Keratinocyte (primary cell): ENCODE results near the gene SHC3. TPM values are rescaled to one million over a fixed set of nuclear protein-coding genes. Genes with fewer than 3 reads are reported as not detected.

ENCODE experiments used
- DNase-seq: peaks from one replicate; pipeline ENCODE4 v3.0.0-alpha.2; 2011; ENCODE audit warnings: low read depth, missing footprints, low spot score
- FAIRE-seq: peaks from 2 replicates; lab custom pipeline; 2011; peaks lifted over from hg19 to GRCh38; lab: Jason Lieb, UNC
- H2AFZ ChIP-seq: 2 replicates; pipeline ENCODE4 v1.6.0; 2012; ENCODE audit warnings: low read length, control low read depth, inconsistent platforms; ENCODE audit not compliant: control insufficient read depth
- H3K27ac ChIP-seq: 2 replicates; pipeline ENCODE4 v1.5.1; 2011; ENCODE audit warnings: low read length; ENCODE audit not compliant: control insufficient read depth, insufficient read depth
- H3K27me3 ChIP-seq: 3 replicates; pipeline ENCODE4 v1.6.0; 2011; ENCODE audit warnings: low read length; ENCODE audit not compliant: control insufficient read depth, insufficient read depth; ENCODE audit errors: extremely low read depth
- H3K36me3 ChIP-seq, 2 experiments: 2 replicates in 1 of 2; 3 replicates in 1 of 2; pipeline ENCODE4 v1.5.1; 2011; ENCODE audit warnings: low read length in 2 of 2, mild to moderate bottlenecking in 1 of 2; ENCODE audit not compliant: control insufficient read depth in 2 of 2, insufficient read depth in 2 of 2; ENCODE audit errors: extremely low read depth in 1 of 2
- H3K4me1 ChIP-seq: 3 replicates; pipeline ENCODE4 v1.5.1; 2011; ENCODE audit warnings: low read length; ENCODE audit not compliant: control insufficient read depth, insufficient read depth; ENCODE audit errors: extremely low read depth
- H3K4me2 ChIP-seq: 3 replicates; pipeline ENCODE4 v1.6.0; 2011; ENCODE audit warnings: low read depth, low read length; ENCODE audit not compliant: control insufficient read depth, insufficient read depth; ENCODE audit errors: extremely low read depth
- H3K4me3 ChIP-seq, 3 experiments: fragments of 200-600 bp in 1 of 3; sonication (generic) in 1 of 3; 2 replicates in 2 of 3; 3 replicates in 1 of 3; pipeline ENCODE4 v1.5.1; 2011 to 2016; ENCODE audit warnings: low read length in 3 of 3, mild to moderate bottlenecking in 3 of 3, control low read depth in 2 of 3, inconsistent platforms in 1 of 3, low read depth in 1 of 3, mixed read lengths in 1 of 3, mixed run types in 1 of 3, moderate library complexity in 1 of 3; ENCODE audit not compliant: control insufficient read depth in 2 of 3, insufficient read depth in 2 of 3; ENCODE audit errors: extremely low read depth in 1 of 3
- H3K79me2 ChIP-seq: 2 replicates; pipeline ENCODE4 v1.6.0; 2012; ENCODE audit warnings: low read length; ENCODE audit not compliant: control insufficient read depth, insufficient read depth
- H3K9ac ChIP-seq: 3 replicates; pipeline ENCODE4 v1.6.0; 2011; ENCODE audit warnings: low read length; ENCODE audit not compliant: control insufficient read depth, insufficient read depth; ENCODE audit errors: extremely low read depth
- H3K9me1 ChIP-seq: 3 replicates; pipeline ENCODE4 v1.6.0; 2011; ENCODE audit warnings: low read length; ENCODE audit not compliant: control insufficient read depth, insufficient read depth; ENCODE audit errors: extremely low read depth
- H3K9me3 ChIP-seq: 2 replicates; pipeline ENCODE4 v1.5.1; 2012; ENCODE audit warnings: low read depth, low read length; ENCODE audit not compliant: control insufficient read depth
- H4K20me1 ChIP-seq: 3 replicates; pipeline ENCODE4 v1.6.0; 2011; ENCODE audit warnings: low read length; ENCODE audit not compliant: control insufficient read depth, insufficient read depth; ENCODE audit errors: extremely low read depth
- EZH2 ChIP-seq: IDR thresholded peaks from one replicate; pipeline ENCODE4 v1.6.1; 2012; ENCODE audit warnings: inconsistent platforms, mild to moderate bottlenecking, low read length, moderate library complexity
- dilution Hi-C: fragments of 300-500 bp; cut with MboI; formaldehyde crosslinking; loops from one replicate; pipeline ENCODE4 v1.7.0; 2020; ENCODE audit warnings: low sequenced_read_pairs; ENCODE audit not compliant: extremely low pct_ligation_motif_present
- polyA plus RNA-seq, 5 experiments: library from polyadenylated mRNA; depleted of rRNA in 3 of 5; stranded (reverse) in 3 of 5; stranded (forward) in 1 of 5; unstranded in 1 of 5; fragments of >200 nt; gene quantifications; 1 replicate in 1 of 5; 2 replicates in 3 of 5; 3 replicates in 1 of 5; pipeline versions ENCODE4 v1.2.1 to v1.2.3, GENCODE V29; 2011 to 2012; ENCODE audit warnings: missing spikeins in 2 of 5, low read depth in 1 of 5, low replicate concordance in 1 of 5
- TF ChIP-seq, protein P1 (sequence below), 3 experiments: IDR thresholded peaks in 1 of 3; conservative IDR thresholded peaks in 1 of 3; optimal IDR thresholded peaks in 1 of 3; 2 replicates in 2 of 3; 3 replicates in 1 of 3; pipeline versions ENCODE3 to v1.5.1; 2011; ENCODE audit warnings: low read length in 3 of 3, mild to moderate bottlenecking in 3 of 3, moderate library complexity in 2 of 3, control low read depth in 1 of 3, inconsistent platforms in 1 of 3; ENCODE audit not compliant: insufficient read depth in 2 of 3; ENCODE audit errors: extremely low read depth in 1 of 3

Gene SHC3
- polyA plus RNA-seq, 1 donor (not counting 4 experiments of a cell fraction or from before 2014, with no cell fraction given), result 0.03 TPM

DNA sequence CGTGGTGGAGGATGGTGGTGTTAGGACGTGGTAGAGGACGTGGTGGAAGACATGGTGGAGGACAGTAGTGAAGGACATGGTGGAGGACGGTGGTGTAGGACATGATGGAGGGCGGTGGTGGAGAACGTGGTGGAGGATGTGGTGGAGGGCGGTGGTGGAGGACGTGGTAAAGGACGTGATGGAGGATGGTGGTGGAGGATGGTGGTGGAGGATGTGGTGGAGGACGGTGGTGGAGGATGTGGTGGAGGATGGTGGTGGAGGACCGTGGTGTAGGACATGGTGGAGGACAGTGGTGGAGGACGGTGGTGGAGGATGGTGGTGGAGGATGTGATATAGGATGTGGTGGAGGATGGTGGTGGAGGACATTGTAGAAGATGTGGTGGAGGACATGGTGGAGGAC lies 119.7 kb downstream of the SHC3 start:
- Histone ChIP-seq H3K79me2 (no peaks in the 10 kb centered on the region), H3K27me3 (peaks cover 6% of the 10 kb centered on the region), H3K9ac (no peak overlapping the region), H4K20me1 (no peaks in the 10 kb centered on the region), H3K4me2 (no peak overlapping the region), H2AFZ (no peak overlapping the region), H3K9me1 (no peaks in the 10 kb centered on the region), H3K4me3 (no peak overlapping the region), H3K9me3 (peaks cover 8% of the 10 kb centered on the region), H3K27ac (no peak overlapping the region), H3K4me1 (no peaks in the 10 kb centered on the region), H3K36me3 (no peaks in the 10 kb centered on the region)
- DNase-seq, result no peak
- no peak for TF ChIP-seq EZH2
- TF ChIP-seq, protein P1, sequence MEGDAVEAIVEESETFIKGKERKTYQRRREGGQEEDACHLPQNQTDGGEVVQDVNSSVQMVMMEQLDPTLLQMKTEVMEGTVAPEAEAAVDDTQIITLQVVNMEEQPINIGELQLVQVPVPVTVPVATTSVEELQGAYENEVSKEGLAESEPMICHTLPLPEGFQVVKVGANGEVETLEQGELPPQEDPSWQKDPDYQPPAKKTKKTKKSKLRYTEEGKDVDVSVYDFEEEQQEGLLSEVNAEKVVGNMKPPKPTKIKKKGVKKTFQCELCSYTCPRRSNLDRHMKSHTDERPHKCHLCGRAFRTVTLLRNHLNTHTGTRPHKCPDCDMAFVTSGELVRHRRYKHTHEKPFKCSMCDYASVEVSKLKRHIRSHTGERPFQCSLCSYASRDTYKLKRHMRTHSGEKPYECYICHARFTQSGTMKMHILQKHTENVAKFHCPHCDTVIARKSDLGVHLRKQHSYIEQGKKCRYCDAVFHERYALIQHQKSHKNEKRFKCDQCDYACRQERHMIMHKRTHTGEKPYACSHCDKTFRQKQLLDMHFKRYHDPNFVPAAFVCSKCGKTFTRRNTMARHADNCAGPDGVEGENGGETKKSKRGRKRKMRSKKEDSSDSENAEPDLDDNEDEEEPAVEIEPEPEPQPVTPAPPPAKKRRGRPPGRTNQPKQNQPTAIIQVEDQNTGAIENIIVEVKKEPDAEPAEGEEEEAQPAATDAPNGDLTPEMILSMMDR (optimal IDR thresholded peaks at IDR 0.05 in 1 of 3, IDR thresholded peaks at IDR 0.05 in 1 of 3, conservative IDR thresholded peaks at IDR 0.05 in 1 of 3; ENCODE audit: extremely low read depth in 1 of 3, insufficient read depth in 2 of 3, low read length in 3 of 3), result no peak
- no peak for FAIRE-seq
- dilution Hi-C loops, result no loop called here

DNA sequence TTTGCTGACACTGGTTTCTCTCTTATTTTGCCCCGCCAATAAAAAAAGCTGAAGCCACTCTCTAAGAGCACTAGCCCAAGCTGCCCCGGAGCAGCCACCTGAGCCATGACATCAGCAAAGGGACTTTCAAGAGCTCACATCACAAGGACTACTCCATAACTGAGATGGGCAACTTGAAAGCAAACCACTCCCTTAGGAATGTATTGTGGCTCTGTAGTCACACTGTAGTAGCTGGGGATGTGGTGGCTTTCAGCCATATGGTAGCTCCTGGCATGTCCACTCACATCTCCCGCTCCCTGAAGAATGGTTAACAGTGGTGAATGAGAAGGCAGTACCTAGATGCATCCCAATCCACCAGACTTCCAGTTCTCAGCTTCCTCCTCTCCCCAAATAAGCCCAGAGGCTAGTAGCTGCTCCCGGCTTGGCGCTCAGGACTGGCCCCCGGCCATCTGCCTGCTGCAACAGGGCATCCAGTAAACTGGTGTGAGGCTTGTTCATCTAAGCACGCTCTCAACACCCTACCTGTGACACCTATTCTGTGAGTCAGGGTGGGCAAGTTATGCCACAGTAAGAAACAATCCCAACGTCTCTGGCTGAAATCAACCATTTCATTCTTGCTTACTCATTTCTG lies 123.6 kb downstream of the SHC3 start:
- Histone ChIP-seq H3K9ac (no peak overlapping the region), H3K4me2 (no peak overlapping the region), H3K9me3 (peaks cover 8% of the 10 kb centered on the region), H3K79me2 (no peaks in the 10 kb centered on the region), H3K4me3 (no peak overlapping the region), H2AFZ (no peak overlapping the region), H4K20me1 (no peaks in the 10 kb centered on the region), H3K36me3 (no peaks in the 10 kb centered on the region), H3K27ac (no peak overlapping the region), H3K27me3 (peaks cover 5% of the 10 kb centered on the region), H3K4me1 (no peaks in the 10 kb centered on the region), H3K9me1 (no peaks in the 10 kb centered on the region)
- FAIRE-seq (no peak), DNase-seq (no peak)
- dilution Hi-C loops, result no loop called here
- TF ChIP-seq, protein P1 (optimal IDR thresholded peaks at IDR 0.05 in 1 of 3, IDR thresholded peaks at IDR 0.05 in 1 of 3, conservative IDR thresholded peaks at IDR 0.05 in 1 of 3; ENCODE audit: extremely low read depth in 1 of 3, insufficient read depth in 2 of 3, low read length in 3 of 3), result no peak
- no peak for TF ChIP-seq EZH2
